HG03095 (cell line): Measurements from ENCODE around the gene OBP2B.
"Not testable (repeated sequence)": the region's sequence is repeated elsewhere in the genome, so short reads cannot be mapped to it uniquely, and the experiment has no call there.

Experiments used
- ATAC-seq: cut with Tn5 transposase; IDR thresholded peaks from one replicate; pipeline ENCODE4 v1.9.1; 2021; ENCODE audit warnings: moderate library complexity; ENCODE audit not compliant: unreplicated experiment

Gene OBP2B

GRCh38 chr9:133223159-133223756, 14.2 kb upstream of the OBP2B start:
- not testable (repeated sequence) for ATAC-seq

- ATAC-seq, result not testable (repeated sequence)
Observed at GRCh38 chr9:133221994-133222393, 12.9 kb upstream of the OBP2B start.

GRCh38 chr9:133221177-133221809, 12.2 kb upstream of the OBP2B start:
- ATAC-seq, result no peak

- not testable (repeated sequence) for ATAC-seq
Observed at GRCh38 chr9:133218049-133218975, 9.3 kb upstream of the OBP2B start.

GRCh38 chr9:133217333-133217988, 8.4 kb upstream of the OBP2B start:
- ATAC-seq, result not testable (repeated sequence)

- not testable (repeated sequence) for ATAC-seq
Observed at GRCh38 chr9:133214276-133214675, 5.2 kb upstream of the OBP2B start.

- no peak for ATAC-seq
Observed at GRCh38 chr9:133210609-133211008, 1.6 kb upstream of the OBP2B start.

GRCh38 chr9:133210202-133210532, 1.1 kb upstream of the OBP2B start:
- no peak for ATAC-seq

GRCh38 chr9:133209327-133210201, 514 bp upstream of the OBP2B start:
- ATAC-seq, result not testable (repeated sequence)

GRCh38 chr9:133208171-133208879, 725 bp downstream of the OBP2B start:
- not testable (repeated sequence) for ATAC-seq

- no peak for ATAC-seq
Observed at GRCh38 chr9:133207540-133208170, 1.4 kb downstream of the OBP2B start.

- ATAC-seq, result no peak
Observed at GRCh38 chr9:133207021-133207531, 2.0 kb downstream of the OBP2B start.

- ATAC-seq, result no peak
Observed at GRCh38 chr9:133205996-133206931, 2.8 kb downstream of the OBP2B start.

GRCh38 chr9:133205481-133205887, 3.6 kb downstream of the OBP2B start:
- ATAC-seq, result not testable (repeated sequence)

GRCh38 chr9:133204993-133205336, 4.1 kb downstream of the OBP2B start:
- no peak for ATAC-seq

- no peak for ATAC-seq
Observed at GRCh38 chr9:133204335-133204992, 4.6 kb downstream of the OBP2B start.

GRCh38 chr9:133203506-133204075, 5.5 kb downstream of the OBP2B start:
- ATAC-seq, result no peak
